GM04503 (cell line): ENCODE measurements around the gene CDHR3.
"Not testable (repeated sequence)": the region's sequence is repeated elsewhere in the genome, so short reads cannot be mapped to it uniquely, and the experiment has no call there.

Experiments
- DNase-seq: peaks from one replicate; pipeline ENCODE4 v3.0.0-alpha.2; 2012; ENCODE audit warnings: low read depth

CDHR3 gene, protein sequence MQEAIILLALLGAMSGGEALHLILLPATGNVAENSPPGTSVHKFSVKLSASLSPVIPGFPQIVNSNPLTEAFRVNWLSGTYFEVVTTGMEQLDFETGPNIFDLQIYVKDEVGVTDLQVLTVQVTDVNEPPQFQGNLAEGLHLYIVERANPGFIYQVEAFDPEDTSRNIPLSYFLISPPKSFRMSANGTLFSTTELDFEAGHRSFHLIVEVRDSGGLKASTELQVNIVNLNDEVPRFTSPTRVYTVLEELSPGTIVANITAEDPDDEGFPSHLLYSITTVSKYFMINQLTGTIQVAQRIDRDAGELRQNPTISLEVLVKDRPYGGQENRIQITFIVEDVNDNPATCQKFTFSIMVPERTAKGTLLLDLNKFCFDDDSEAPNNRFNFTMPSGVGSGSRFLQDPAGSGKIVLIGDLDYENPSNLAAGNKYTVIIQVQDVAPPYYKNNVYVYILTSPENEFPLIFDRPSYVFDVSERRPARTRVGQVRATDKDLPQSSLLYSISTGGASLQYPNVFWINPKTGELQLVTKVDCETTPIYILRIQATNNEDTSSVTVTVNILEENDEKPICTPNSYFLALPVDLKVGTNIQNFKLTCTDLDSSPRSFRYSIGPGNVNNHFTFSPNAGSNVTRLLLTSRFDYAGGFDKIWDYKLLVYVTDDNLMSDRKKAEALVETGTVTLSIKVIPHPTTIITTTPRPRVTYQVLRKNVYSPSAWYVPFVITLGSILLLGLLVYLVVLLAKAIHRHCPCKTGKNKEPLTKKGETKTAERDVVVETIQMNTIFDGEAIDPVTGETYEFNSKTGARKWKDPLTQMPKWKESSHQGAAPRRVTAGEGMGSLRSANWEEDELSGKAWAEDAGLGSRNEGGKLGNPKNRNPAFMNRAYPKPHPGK

DNA sequence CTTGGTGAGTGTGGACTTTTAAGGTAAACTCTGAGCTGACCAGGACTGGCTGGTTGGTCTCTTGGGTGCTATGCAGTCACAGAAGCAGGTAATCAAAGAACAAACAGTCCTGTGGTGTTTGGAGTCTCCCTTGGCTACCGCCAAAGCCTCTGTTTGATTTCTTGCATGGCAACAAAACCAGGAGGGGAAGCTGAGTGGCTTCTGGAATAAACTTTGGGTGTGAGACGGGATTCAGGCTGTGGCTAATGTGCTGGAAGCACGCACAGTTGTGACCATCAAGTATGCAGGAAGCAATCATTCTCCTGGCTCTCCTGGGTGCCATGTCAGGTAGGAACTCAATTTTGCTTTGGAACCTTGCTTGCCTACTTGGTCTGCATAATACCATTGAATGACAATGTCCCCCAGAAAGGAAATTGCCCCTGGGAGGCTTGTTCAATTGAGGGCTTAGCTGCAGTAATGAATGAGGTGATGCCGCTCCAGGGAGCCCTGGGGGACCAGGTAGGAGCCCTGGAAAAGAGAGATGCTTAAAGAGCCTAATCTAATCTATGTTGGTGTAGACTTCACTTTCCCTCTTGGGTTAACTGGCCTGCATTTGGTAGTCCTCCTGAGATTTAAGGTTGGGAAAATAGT, at the start of gene CDHR3:
Gene CDHR3, plus strand, starts transcription at position 227 of the 630 bp plus-strand sequence. Its CDS starts 55 bp downstream, at position 282.
- DNase-seq: no peak

DNA sequence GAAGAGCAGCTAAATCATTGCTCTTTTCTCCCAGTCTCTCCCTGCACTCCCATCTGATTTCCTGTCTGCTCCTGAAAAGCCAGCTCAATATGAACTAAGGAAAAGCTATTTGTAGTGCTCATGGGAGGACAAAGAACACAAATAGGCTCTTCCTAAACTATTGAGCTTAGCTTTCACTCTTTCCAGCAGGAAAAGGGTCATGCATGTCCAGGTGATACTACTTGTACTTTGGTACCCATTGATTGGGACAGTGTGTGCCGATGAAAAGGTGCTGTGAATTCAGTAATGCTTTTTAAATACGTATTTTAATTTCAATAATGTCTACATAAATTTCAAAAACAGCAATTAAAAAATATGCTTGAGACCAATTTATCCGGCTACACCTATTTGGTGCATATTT, 49.1 kb upstream of the CDHR3 start:
- DNase-seq: no peak

DNA sequence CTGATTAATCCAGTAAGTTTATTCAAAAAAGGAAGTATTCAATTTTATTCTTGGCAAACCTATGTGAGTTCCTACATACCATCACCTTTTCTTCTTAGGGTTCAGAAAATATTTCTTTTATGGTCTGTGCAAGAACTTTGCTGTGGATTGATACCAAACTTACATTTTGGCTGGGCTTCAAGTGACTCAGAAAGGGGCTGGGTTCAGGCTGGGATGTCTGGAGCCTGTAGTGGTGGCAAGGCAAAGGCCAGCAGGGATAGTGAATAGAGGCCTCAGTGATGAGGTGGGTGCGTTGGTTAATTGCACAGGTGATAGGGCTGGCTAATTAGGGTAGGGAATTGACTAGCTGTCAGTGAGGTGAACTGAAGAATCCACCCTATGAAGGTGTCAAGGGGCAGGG, 46.5 kb upstream of the CDHR3 start:
- DNase-seq: peak; percentile 44

DNA sequence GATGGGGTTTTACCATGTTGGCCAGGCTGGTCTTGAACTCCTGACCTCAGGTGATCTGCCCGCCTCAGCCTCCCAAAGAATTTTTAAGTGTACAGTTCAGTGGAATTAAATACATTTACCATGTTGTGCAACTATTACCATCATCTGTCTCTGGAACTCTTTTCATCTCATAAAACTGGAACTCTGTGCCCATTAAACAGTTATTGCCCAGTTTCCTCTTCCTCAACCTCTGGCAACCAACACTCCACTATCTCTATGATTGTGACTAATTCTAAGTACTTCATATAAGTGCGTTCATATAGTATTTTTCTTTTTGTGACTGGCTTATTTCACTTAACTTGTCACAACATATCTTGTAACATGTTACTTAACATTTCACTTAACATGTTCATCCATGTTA, 45.4 kb upstream of the CDHR3 start:
- DNase-seq: no peak

DNA sequence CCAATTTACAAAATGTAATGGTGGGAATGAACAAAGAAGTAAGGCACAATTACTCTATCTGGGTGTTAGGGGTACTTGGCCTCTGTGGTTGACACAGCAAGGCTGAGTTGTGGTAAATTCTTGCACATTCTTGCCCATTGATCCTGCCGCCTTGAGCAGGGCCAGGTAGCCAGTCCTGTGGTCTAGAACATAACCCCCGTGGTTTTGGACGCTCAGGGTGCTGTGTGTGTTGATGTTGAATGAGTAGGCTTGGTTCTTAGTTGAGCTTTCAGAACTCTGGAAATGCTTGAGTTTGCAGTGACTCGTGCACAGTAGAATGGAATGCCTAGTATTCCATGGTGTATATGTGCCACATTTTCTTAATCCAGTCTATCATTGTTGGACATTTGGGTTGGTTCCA, 42.3 kb upstream of the CDHR3 start:
- no peak for DNase-seq

DNA sequence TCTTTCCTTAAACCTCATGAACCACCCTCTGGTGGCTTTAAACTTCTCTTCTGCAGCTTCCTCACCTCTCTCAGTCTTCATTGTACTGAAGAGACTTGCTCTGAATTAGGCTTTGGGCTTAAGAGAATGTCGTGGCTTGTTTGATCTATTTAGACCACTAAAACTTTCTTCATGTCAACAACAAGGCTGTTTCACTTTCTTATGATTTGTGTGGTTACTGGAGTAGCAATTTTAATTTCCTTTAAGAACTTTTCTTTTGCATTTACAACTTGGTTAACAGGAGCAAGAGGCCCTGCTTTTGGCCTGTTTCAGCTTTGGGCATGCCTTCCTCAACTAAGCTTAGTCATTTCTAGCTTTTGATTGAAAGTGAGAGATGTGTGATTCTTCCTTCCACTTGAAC, 38.1 kb upstream of the CDHR3 start:
- DNase-seq: no peak

DNA sequence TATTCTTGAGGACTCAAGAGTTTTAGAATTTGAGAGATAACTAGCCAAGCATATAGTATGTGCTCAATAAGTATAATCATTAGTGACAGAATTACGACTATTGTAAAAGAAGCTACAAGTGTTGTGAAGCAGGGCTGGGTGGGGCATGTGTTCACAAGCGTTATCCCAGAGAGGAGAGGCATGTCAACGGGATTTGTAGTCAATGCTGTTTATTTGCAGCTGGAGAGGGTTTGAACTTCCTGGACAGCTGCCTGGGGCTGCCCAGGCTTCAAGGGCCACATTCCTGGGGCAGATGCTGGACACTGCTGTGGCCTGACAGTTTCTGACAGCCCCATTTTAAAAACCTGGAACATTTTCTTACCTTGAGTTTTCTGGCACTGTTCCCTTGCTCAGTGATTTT, 36.9 kb upstream of the CDHR3 start:
- DNase-seq: no peak

DNA sequence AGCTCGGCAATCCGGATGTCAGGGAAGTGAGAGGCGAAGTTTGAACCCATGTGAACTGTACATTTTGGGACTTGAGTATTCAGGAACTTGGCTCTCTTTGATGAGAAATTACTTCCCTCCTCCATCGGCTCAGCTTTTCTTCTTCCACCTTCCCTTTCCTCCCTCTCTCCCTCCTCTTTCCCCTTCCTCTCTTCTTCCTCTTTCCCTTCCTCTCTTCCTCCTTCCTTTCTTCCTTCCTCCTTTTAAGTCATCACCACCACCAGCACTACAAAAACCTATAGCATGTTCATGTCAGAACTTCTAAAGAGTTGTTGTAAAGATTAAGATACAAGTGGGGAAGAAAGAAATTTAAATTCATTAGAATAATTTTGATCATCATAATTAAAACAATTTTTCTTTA, 31.9 kb upstream of the CDHR3 start:
- DNase-seq: no peak

DNA sequence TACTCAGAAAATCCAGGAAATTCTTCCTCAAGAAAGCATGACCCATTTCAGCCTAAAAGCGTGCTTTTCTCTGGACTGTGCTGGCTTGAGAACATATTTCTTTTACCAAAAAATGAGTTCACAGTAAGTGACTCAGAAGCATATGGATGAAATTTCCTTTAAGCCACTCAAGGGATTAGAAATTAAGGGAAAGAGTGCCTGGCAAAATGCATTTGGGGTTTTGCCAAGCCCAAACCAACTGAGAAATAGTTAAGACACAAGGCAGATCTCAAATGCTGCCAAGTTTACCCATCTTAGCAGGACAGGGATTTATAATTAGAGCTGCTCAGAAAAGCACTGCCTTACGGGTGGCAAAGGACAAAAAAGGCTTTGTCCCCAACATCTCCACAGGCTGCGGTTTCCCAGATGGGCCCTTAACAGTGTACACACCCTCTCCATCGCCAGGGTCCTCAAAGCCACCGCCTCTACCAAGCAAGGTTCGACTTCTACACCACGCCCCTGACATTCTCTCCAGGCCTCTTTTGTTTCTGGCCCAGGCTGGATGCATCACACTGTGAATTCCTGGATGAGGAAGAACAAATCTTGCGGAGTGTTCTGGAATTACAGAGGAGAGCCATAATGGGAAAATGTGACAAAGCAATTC, 30.1 kb upstream of the CDHR3 start:
- DNase-seq: peak; percentile 97

DNA sequence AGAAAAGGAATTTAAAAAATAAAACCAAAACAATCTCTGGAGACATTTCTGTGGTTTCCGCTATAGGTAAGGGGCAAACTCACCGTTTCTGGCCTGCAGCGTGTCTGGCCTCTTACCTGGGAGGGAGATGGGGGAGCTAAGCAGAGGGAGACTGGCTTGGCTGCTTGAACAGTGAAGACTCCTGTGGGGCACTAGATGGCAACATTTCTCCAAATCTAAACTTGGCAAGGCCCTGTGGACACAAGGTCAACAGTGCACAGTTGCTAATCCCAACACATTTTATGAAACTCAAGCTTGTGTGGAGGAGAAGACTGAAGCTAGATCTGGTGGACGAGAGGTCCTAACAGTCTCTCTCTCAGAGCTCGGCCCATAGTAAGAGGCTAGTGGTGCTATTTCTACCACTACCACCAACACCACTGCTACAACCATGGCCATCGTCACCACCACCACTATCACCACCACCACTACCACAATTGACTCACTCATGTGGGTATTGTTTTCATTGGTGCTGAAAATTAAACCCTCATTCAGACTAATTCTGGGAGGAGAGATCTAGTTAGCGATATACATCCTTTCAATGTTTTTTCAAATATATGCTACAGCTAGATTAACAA, 28.4 kb upstream of the CDHR3 start:
- no peak for DNase-seq

DNA sequence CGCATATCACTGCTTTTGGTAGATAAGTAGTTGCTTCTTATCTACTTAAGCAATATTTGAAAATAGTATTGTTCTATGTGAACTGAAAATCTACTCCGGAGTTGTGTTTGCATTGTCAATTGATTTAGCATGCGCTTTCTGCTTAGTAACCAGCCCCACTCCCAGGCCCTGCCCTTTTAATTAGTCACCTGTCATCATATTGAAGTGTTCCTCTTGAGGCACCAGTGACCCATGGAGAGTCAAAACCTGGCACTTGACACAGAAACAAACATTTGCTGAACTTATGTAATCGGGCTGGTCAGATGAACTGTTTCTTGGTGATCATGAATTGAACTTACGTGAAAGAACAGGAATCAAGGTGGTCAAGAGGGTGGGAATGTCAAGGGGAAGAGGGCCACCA, 27.8 kb upstream of the CDHR3 start:
- DNase-seq: no peak

DNA sequence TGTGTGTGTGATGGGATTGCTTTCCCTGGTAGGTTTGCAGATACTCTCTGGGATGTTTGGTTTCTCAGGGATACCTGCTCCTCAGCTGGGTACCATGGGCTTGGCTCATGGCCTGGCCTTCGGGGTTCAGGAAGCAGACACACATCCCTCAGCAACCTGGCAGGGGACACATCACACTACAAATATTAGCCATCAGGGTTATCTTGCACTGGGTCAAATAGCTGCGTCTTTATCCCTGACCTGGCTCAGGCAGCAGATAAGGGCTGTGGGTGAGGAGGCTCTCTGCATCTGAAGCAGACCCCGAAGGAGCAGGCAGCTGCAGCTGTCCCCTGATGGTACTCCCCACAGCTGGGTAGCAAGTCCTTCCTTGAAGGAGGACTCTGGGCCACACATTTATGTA, 25.7 kb upstream of the CDHR3 start:
- DNase-seq: no peak

DNA sequence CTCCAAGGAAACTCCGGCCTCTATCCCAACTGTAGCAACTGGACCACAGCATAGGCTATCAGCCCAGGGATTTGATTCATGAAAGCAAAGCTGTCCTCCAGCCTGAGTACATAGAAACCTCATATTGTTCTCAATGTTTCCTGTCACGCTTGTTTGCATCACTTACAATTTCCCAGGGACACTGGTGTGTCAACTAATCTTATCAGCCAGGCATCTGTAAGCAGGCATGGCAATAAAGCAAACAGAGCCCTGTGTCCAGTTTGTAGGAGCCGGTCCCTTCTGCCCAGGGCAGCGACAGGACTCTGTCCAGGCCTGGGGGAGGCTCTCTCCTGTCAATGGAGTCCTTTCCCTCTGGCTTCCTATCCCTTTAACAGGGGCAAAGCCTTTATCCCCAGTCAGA, 23.0 kb upstream of the CDHR3 start:
- no peak for DNase-seq

DNA sequence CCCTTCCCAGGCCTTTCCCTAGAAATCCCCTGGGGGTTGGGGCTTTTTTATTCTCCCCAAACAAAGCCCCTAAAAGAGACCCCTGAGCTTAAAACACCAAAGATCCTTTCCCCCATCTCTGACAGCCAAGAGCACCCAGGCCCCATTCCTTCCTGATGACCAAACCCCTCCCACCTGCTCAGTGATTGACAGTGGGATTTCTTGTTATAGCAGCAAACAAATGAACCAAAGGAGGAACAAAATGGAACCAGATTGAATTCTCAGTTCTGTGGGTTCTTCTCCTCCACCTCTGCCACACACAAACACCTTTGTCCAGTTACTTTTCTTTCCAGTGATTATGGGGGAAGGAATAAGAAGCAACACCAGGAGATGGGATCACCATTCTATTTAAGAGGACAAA, 21.5 kb upstream of the CDHR3 start:
- no peak for DNase-seq

DNA sequence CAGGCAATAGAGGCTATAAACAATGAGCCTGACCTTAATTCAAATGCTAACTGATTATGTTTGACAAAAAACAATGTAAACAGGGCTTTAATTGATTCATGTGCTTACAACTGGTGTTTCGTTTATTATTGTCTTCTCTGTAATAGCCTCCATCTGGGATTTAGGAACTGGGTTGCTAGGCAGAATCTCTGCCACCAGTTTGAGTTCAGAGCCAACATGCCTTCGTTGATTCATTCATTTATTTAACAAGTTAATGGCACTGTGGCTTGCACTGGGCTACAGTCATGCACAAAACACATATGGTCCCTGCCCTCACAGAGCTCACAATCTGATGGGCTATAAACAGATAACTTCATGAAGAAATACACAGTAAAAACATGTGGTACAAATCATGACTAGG, 19.6 kb upstream of the CDHR3 start:
- no peak for DNase-seq

DNA sequence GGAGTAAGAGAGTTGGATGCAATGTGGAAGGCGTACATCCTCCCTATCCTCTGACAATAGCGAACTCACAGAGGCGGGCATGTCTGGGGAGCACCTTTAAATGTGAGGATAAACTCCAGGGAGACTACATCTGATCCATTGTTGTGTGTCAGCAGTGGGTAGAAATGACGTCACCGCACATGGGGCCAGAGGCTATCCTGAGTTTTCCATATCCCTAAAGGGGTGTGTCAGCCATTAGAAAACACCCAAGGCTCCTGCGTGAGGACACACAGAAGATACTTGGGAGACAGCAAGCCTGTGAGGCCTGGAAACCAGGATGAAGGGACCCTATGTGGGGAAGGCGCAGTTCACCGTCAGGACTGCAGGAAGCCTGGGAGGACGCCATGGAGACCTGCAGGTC, 17.2 kb upstream of the CDHR3 start:
- DNase-seq: no peak

DNA sequence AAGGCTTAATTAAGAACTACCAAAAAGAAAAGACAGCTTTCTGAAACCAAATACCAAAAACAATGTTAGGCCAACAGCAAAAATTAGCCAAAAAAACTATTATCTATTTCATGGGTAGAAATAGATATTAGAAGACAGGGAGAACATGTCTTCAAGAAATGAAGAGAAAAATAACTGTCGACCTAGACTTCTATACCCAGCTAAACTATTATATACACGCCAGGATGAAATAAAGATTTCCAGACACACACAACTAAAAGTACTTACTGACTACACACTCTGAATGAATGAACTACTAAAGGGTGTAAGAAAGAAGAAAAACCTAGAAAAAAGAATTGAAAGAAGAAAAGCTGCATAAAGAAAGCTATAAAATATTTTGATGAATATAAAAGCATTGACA, 11.5 kb upstream of the CDHR3 start:
- DNase-seq: no peak

DNA sequence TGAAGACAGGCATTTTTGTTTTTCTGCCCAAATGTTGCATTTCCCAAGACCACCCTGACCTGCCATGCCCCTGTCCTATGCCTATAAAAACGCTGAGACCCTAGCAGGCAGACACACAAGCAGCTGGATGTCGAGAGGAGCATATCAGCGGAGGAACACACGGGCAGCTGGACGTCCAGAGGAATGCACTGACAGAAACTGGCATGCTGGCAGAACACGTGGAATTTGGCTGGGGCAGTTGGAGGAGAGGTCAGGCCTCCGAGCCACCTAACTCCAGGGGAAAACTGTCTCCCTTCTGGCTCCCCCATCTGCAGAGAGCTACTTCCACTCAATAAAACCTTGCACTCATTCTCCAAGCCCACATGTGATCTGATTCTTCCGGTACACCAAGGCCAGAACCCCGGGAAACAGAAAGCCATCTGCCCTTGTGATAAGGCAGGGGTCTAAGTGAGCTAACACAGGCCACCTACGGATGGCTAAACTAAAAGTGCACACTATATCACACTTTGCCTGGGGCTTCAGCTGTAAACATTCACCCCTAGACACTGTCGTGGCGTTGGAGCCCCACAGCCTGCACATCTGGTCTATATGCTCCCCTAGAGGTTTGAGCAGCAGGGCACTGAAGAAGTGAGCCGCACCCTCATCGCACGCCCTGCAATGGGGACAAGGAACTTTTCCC, 10.0 kb upstream of the CDHR3 start:
- no peak for DNase-seq

DNA sequence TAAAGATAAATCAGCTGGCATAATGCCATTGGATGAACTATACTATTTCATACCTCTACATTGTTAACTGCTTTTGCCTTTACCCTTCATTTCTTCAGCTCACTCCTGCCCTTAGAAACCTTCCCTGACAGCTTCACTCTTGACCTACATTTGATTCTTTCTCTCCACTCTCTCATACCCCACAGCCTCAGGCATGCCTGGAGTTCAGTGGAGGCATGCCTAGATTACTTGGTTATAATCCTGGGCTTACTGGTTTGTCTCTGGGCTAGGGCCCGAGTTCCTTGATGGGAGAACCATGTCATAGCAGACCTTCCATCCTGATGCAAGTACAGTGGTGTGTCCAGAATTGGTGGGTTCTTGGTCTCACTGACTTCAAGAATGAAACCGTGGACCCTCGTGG, 8.4 kb upstream of the CDHR3 start:
- no peak for DNase-seq

DNA sequence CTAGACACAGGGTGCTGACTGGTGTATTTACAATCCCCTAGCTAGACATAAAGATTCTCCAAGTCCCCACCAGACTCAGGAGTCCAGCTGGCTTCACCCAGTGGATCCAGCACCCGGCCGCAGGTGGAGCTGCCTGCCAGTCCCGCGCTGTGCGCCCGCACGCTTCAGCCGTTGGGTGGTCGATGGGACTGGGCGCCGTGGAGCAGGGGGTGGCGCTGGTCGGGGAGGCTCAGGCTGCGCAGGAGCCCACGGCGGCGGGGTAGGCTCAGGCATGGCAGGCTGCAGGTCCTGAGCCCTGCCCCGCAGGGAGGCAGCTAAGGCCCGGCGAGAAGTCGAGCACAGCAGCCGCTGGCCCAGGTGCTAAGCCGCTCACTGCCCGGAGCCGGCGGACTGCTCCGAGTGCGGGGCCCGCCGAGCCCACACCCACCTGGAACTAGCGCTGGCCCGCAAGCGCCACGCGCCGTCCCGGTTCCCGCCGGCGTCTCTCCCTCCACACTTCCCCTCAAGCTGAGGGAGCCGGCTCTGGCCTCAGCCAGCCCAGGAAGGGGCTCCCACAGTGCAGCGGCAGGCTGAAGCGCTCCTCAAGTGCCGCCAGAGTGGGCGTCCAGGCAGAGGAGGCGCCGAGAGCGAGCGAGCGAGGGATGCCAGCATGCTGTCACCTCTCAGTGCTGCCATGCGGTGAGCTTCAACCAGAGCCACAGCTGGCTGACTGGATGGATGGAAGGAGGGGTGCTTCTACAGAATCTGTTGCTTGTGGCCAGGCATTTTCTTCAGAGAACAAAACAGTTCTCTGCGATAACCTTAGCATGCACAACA, 7.2 kb upstream of the CDHR3 start:
- not testable (repeated sequence) for DNase-seq
